Right lobe of liver (tissue), 6 donors: ENCODE data around the gene CD200R1. TPM values are rescaled to one million over a fixed set of nuclear protein-coding genes. Genes with fewer than 3 reads are reported as not detected.
A peak's percentile ranks its signal among the peaks of the same experiment; 100 is the strongest.

Experiments used
- ATAC-seq, 4 donors: fragments of 200-7000 bp; cut with Tn5 transposase; one replicate each; pipeline ENCODE4 v1.9.1; 2020; ENCODE audit warnings: mild to moderate bottlenecking in 4 of 4, moderate library complexity in 4 of 4
- DNase-seq, 3 donors: peaks; one replicate each; pipeline ENCODE4 v3.0.0-alpha.2; 2020
- H3K27ac ChIP-seq, 3 donors: fragments of 200-600 bp; one replicate each; pipeline ENCODE4 v1.8.0; 2022
- H3K27me3 ChIP-seq, 2 donors: fragments of 200-600 bp; one replicate each; pipeline ENCODE4 v1.8.0; 2022
- H3K36me3 ChIP-seq, 4 donors: fragments of 200-600 bp; sonication (generic) in 1 of 4; one replicate each; pipeline versions ENCODE4 v1.5.1 to v1.8.0; 2017 to 2022; ENCODE audit warnings: control low read depth in 1 of 4
- H3K4me1 ChIP-seq, 4 donors: fragments of 200-600 bp; sonication (generic) in 1 of 4; one replicate each; pipeline versions ENCODE4 v1.5.1 to v1.8.0; 2017 to 2022; ENCODE audit warnings: control low read depth in 1 of 4
- H3K4me3 ChIP-seq, 3 donors: fragments of 200-600 bp; one replicate each; pipeline ENCODE4 v1.8.0; 2022
- H3K9me3 ChIP-seq, 4 donors: fragments of 200-600 bp; sonication (generic) in 1 of 4; one replicate each; pipeline versions ENCODE4 v1.5.1 to v1.8.0; 2017 to 2022; ENCODE audit warnings: control low read depth in 1 of 4
- POLR2A ChIP-seq: fragments of 450-650 bp; IDR thresholded peaks from one replicate; pipeline ENCODE4 v1.6.1; 2017; ENCODE audit warnings: antibody characterized with exemption, mild to moderate bottlenecking
- WGBS: methylation state at CpG from one replicate; pipeline ENCODE4 v1.1.6; 2018; ENCODE audit warnings: low coverage, low lambda C conversion rate; ENCODE audit not compliant: insufficient coverage; ENCODE audit errors: missing lambda C conversion rate; 5-methylcytosine and 5-hydroxymethylcytosine counted together
- intact Hi-C, 2 donors: fragments of 100-400 bp; cut with DNase I; formaldehyde crosslinking; loops; one replicate each; pipeline versions ENCODE4 v1.11.2 to v1.14.1; 2022
- total RNA-seq, 6 experiments: library from RNA; depleted of rRNA in 2 of 6; stranded (reverse); fragments of >200 nt in 2 of 6; fragmentation: NEBNext Ultra II Directional in 3 of 6; extraction: Animal tissue kit (Norgen Biotek cat#: 25700) in 3 of 6; gene quantifications; one replicate each; pipeline versions ENCODE4 v1.1.0 to v1.2.4, GENCODE V29; 2016 to 2023
- TF ChIP-seq, protein P1 (sequence below), 4 donors: fragments of 200-600 bp in 3 of 4; fragments of 450-650 bp in 1 of 4; IDR thresholded peaks; one replicate each; pipeline versions ENCODE4 v1.5.1 to v1.8.0; 2016 to 2022; ENCODE audit warnings: antibody characterized with exemption in 4 of 4, mild to moderate bottlenecking in 2 of 4
- donor health status: DM: no; HTN: yes; CAD: no.
- donor health status: DM: no; HTN: no; CAD: no.
- donor health status: DM: no; HTN: no; CAD: no.
- donor health status: DM: no; HTN: yes; CAD: no.
- donor health status: DM: no; HTN: yes; CAD: no.

CD200R1 gene
- total RNA-seq, 6 experiments from 2014 or later, result 0.44 to 1.4 (median 0.86) TPM

DNA sequence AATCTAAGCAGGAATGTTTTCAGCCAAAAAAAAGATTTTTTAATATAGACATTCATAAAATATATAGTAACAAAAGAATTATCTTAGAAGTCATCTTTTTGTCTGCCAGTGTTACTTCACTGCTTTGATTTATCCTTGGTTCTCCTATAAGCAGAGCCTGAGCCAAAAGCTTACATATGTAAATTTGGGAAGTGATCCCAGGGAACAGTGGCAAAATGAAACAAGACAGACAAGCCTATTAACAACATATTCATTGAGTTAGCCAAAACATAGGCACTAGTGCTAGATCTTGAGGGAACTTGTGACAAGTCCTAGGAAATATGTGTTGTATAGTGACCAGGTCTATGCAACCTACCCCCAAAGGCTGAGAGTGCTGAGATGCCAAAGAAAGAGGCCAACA, 27.1 kb upstream of the CD200R1 start:
- TF ChIP-seq, protein P1, sequence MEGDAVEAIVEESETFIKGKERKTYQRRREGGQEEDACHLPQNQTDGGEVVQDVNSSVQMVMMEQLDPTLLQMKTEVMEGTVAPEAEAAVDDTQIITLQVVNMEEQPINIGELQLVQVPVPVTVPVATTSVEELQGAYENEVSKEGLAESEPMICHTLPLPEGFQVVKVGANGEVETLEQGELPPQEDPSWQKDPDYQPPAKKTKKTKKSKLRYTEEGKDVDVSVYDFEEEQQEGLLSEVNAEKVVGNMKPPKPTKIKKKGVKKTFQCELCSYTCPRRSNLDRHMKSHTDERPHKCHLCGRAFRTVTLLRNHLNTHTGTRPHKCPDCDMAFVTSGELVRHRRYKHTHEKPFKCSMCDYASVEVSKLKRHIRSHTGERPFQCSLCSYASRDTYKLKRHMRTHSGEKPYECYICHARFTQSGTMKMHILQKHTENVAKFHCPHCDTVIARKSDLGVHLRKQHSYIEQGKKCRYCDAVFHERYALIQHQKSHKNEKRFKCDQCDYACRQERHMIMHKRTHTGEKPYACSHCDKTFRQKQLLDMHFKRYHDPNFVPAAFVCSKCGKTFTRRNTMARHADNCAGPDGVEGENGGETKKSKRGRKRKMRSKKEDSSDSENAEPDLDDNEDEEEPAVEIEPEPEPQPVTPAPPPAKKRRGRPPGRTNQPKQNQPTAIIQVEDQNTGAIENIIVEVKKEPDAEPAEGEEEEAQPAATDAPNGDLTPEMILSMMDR (IDR thresholded peaks at IDR 0.05), result no peak
- ATAC-seq (no peak), DNase-seq (no peak)
- H3K36me3 ChIP-seq, result peaks cover 0 to 35% (median 10%) of the 10 kb centered on the region in 4 donors
- intact Hi-C loops, result no loop called here
- no peaks in the 10 kb centered on the region for H3K4me1 ChIP-seq
- H3K27ac ChIP-seq, result no peak overlapping the region
- H3K27me3 ChIP-seq, result no peaks in the 10 kb centered on the region
- no peaks in the 10 kb centered on the region for H3K9me3 ChIP-seq
- H3K4me3 ChIP-seq, result no peak overlapping the region

DNA sequence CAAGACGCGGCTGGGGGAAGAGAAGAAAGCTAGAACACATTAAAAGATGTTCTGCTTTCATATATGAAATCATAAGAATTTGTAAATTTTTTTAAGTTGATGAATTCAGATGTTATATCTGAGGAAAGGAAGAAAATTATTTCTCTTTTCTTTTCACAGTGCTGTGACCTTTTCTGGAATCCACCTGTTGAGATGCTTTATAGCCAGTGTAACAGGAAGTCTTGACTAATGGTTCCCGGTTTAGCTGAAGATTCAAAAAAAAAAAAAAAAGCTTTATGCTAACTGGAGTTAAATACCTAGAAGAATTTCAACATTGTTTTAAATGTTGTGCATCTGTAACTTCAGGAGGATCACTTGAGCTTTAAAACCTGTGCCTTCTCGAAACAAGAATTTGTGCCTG, 25.8 kb upstream of the CD200R1 start:
- TF ChIP-seq, protein P1 (IDR thresholded peaks at IDR 0.05), result no peak
- no peak for TF ChIP-seq POLR2A
- WGBS, result 82% methylated on average over 4 of the region's 4 CpGs
- intact Hi-C loops, result no loop called here
- Histone ChIP-seq H3K9me3 (no peaks in the 10 kb centered on the region), H3K27me3 (no peaks in the 10 kb centered on the region), H3K36me3 (peaks cover 0 to 31% (median 10%) of the 10 kb centered on the region in 4 donors), H3K4me1 (no peaks in the 10 kb centered on the region), H3K27ac (no peak overlapping the region), H3K4me3 (no peak overlapping the region)
- no peak for ATAC-seq
- DNase-seq, result no peak

DNA sequence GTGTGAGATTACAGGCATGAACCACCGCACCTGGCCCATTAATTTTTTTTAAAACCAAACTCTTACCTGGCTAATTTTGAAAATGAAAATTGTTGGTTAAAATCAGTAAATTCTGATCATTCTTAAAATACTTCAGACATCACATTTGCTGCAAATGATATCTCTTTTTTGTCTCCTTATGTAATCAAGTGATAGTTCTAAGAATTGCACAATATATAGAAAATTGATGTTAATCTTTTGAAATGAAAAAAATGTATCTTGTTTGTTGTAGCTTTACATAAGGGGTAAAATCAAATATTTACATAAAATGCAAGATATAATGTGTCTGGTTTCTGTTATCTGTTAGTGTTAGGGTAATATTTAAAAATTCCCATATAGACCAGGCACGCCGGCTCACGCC, 20.9 kb upstream of the CD200R1 start:
- no peak for DNase-seq
- no peak for ATAC-seq
- H3K27ac ChIP-seq, result no peak overlapping the region
- no peak overlapping the region for H3K4me3 ChIP-seq
- TF ChIP-seq, protein P1 (IDR thresholded peaks at IDR 0.05), result no peak
- TF ChIP-seq POLR2A, result no peak
- no peaks in the 10 kb centered on the region for H3K9me3 ChIP-seq
- intact Hi-C loops, result no loop called here
- WGBS, result 91% methylated on average over 4 of the region's 4 CpGs
- no peaks in the 10 kb centered on the region for H3K27me3 ChIP-seq
- peaks cover 0 to 6% (median 0%) of the 10 kb centered on the region in 4 donors for H3K36me3 ChIP-seq
- H3K4me1 ChIP-seq, result peaks cover 0 to 15% (median 0%) of the 10 kb centered on the region in 4 donors

DNA sequence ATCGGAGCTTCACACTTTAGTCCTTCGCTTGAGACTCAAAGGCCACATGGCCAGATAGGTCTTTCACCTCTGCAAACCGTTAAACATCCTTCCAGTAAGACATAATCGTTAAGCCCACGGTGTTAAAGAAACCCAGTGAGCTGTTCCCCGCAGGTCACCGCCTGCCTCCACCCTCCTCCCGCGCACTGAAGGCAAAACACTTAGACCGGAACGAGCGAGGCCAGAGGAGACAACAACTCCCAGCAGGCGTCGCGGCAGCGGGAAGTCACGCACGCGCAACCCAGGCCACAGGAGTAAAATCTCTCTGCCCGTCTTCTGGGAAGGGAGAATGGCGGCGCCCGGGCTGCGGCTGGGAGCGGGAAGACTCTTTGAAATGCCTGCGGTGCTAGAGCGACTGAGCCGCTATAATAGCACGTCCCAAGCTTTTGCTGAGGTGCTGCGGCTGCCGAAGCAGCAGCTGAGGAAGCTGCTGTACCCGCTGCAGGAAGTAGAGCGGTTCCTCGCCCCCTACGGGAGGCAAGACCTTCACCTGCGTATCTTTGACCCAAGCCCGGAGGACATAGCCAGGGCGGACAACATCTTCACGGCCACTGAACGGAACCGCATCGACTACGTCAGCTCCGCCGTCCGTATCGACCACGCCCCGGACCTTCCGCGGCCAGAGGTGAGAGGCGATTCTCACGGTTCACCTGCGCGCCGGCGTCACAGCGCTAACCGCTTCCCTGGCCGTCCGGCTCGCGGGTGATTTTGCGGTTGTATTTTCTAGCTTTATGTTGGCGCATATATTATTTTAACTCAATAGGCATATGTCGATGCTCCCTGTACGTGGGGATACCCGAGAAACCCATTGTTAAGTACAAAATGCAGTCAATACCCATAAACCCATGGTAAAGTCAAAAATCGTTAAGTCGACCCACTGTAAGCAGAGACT, 16.0 kb upstream of the CD200R1 start, which contains the start of gene GTPBP8:
Gene GTPBP8 (plus strand): TSS at position 313 of the 931 bp plus-strand sequence. CDS start 16 bp downstream, at position 329.
- TF ChIP-seq POLR2A, result peak; percentile 99
- TF ChIP-seq, protein P1 (IDR thresholded peaks at IDR 0.05), result no peak
- peak within 1 kb of the TSS; percentile 57 to 74 (median 67) for H3K4me3 ChIP-seq
- H3K36me3 ChIP-seq, result no peaks in the 10 kb centered on the region
- no peaks in the 10 kb centered on the region for H3K9me3 ChIP-seq
- intact Hi-C loops, result no loop called here
- ATAC-seq (peak; percentile 96 to 98 (median 98)), DNase-seq (peak; percentile 92 to 96 (median 96))
- H3K4me1 ChIP-seq, result peaks cover 0 to 15% (median 0%) of the 10 kb centered on the region in 4 donors
- H3K27ac ChIP-seq, result peak within 1 kb of the TSS; percentile 94 to 99 (median 97)
- no peaks in the 10 kb centered on the region for H3K27me3 ChIP-seq
- 1% methylated on average over 22 of the region's 70 CpGs for WGBS
